HL-60 (cell line): Measurements from ENCODE around the gene SRGAP2B.
"Not testable (repeated sequence)": the region's sequence is repeated elsewhere in the genome, so short reads cannot be mapped to it uniquely, and the experiment has no call there.

Source experiments
- CTCF ChIP-seq: IDR thresholded peaks from one replicate; pipeline ENCODE4 v1.5.1; 2011; ENCODE audit warnings: low read length, control low read depth, inconsistent platforms; ENCODE audit not compliant: insufficient read depth
- POLR2AphosphoS5 ChIP-seq: IDR thresholded peaks from 2 replicates; pipeline ENCODE4 v1.6.1; 2012; ENCODE audit warnings: low read depth

- TF ChIP-seq POLR2AphosphoS5, CTCF: not testable (repeated sequence)
These were observed 78.7 kb downstream of the SRGAP2B start for GRCh38 chr1:145016492-145016862.
